GM06990 (cell line): ENCODE results near the gene OR2B2.
"Not testable (repeated sequence)": the region's sequence is repeated elsewhere in the genome, so short reads cannot be mapped to it uniquely, and the experiment has no call there.

Experiments
- DNase-seq: peaks from one replicate; pipeline ENCODE4 v3.0.0-alpha.2; 2011; ENCODE audit not compliant: insufficient read length; ENCODE audit errors: extremely low read depth
- H3K27me3 ChIP-seq: replicated peaks from 2 replicates; pipeline ENCODE4 v1.6.0; 2011; ENCODE audit warnings: low read length; ENCODE audit not compliant: control insufficient read depth, insufficient read depth
- H3K36me3 ChIP-seq: 2 replicates; pipeline ENCODE4 v1.5.1; 2011; ENCODE audit warnings: low read length; ENCODE audit not compliant: control insufficient read depth, insufficient read depth
- H3K4me3 ChIP-seq: replicated peaks from 2 replicates; pipeline ENCODE4 v1.5.1; 2011; ENCODE audit warnings: low read depth, mild to moderate bottlenecking, control low read depth, low read length
- CTCF ChIP-seq: IDR thresholded peaks from 2 replicates; pipeline ENCODE4 v1.5.1; 2011; ENCODE audit warnings: low read length, control low read depth, mild to moderate bottlenecking, inconsistent platforms; ENCODE audit not compliant: insufficient read depth, poor library complexity, severe bottlenecking

OR2B2 gene

GRCh38 chr6:27940766-27941165, 28.6 kb upstream of the OR2B2 start:
- H3K27me3 ChIP-seq: no peaks in the 10 kb centered on the region
- TF ChIP-seq CTCF: no peak
- H3K4me3 ChIP-seq: no peak overlapping the region
- no peak for DNase-seq
- H3K36me3 ChIP-seq: no peaks in the 10 kb centered on the region

GRCh38 chr6:27931209-27931608, 19.0 kb upstream of the OR2B2 start:
- no peak overlapping the region for H3K4me3 ChIP-seq
- no peaks in the 10 kb centered on the region for H3K27me3 ChIP-seq
- no peak for TF ChIP-seq CTCF
- DNase-seq: no peak
- H3K36me3 ChIP-seq: no peaks in the 10 kb centered on the region

DNA sequence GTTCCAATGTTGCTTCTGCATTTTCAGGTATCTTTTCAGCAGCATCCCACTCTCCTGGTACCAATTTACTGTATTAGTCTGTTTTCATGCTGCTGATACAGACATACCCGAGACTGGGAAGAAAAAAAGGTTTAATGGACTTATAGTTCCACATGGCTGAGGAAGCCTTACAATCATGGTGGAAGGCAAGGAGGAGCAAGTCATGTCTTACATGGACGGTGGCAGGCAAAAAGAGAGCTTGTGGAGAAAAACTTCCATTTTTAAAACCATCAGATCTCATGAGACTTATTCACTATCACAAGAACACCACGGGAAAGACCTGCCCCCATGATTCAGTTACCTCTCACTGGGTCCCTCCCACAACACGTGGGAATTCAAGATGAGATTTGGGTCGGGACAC, 17.7 kb upstream of the OR2B2 start:
- not testable (repeated sequence) for DNase-seq, H3K27me3 ChIP-seq, H3K4me3 ChIP-seq, H3K36me3 ChIP-seq

DNA sequence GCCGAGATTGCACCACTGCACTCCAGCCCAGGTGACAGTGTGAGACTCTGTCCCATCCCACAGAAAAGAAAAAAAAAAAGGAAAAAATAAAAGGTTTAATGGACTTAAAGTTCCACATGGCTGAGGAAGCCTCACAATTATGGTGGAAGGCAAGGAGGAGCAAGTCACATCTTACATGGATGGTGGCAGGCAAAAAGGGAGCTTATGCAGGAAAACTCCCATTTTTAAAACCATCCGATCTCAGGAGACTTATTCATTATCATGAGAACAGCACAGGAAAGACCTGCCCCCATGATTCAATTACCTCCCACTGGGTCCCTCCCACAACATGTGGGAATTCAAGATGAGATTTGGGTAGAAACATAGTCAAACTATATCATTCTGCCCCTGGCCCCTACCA, 15.8 kb upstream of the OR2B2 start:
- not testable (repeated sequence) for H3K4me3 ChIP-seq, H3K27me3 ChIP-seq, DNase-seq, H3K36me3 ChIP-seq

DNA sequence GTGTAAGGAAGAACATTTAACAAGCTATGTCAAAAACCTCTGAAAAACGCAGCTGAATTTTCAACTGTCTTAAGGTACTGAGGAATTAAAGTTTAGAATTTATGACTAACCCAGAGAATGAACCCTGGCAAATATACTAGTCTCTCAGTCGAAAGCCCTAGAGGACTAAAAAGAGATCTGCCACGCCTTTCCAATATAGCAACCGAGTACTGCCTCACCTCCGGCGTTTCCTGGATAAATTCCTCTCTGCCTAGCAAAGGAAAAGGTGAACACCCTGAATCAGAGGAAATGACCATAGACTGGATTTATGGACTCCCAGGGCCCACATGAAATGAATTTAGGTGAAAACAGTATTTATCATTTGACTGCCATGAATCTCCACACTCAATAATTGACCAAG, 12.0 kb upstream of the OR2B2 start:
- DNase-seq: no peak
- H3K4me3 ChIP-seq: no peak overlapping the region
- no peak for TF ChIP-seq CTCF
- H3K27me3 ChIP-seq: no peaks in the 10 kb centered on the region
- H3K36me3 ChIP-seq: no peaks in the 10 kb centered on the region

DNA sequence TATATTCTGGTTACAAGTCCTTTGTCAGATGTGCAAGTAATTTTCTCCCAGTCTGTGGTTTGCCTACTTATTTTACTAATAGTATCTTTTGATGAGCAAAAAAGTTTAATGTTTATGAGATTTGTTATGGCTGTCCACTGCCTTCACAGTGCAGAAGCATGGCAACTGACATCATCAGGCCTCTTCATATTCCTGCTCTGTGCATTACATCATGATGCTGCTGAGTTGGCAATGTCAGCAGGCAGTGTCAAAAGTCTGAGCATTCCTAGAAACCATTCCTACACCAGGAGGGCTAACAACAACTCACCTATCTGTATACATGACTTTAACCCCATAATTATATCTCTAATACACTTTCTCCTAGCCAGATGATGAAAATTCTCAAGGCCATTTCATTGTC, 10.8 kb upstream of the OR2B2 start:
- DNase-seq: no peak
- H3K36me3 ChIP-seq: no peaks in the 10 kb centered on the region
- no peaks in the 10 kb centered on the region for H3K27me3 ChIP-seq
- H3K4me3 ChIP-seq: no peak overlapping the region
- TF ChIP-seq CTCF: no peak

DNA sequence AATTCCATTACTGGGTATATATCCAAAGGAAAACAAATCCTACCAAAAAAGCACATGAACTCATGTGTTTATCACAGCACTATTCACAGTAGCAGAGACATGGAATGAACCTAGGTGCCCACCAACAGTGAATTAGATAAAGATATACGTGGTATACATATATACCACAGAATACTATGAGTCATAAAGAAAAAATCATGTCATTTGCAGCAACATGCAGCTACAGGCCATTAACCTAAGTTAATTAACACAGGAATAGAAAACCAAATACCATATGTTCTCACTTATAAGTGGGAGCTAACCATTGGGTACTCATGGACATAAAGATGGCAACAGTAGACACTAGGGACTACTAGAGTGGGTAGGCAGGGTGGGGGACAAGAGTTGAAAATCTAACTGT, 4.2 kb downstream of the OR2B2 start:
- H3K27me3 ChIP-seq: no peaks in the 10 kb centered on the region
- no peak for DNase-seq
- no peak for TF ChIP-seq CTCF
- no peaks in the 10 kb centered on the region for H3K36me3 ChIP-seq
- H3K4me3 ChIP-seq: no peak overlapping the region
